SK-N-SH (cell line): ENCODE data around the gene SCYL1. TPM values are rescaled to one million over a fixed set of nuclear protein-coding genes. Genes with fewer than 3 reads are reported as not detected.

Source experiments
- CTCF ChIA-PET: fragments of 300-600, 350-600 bp; formaldehyde crosslinking; extraction: SDS; loops from one replicate; lab custom pipeline; 2021; lab: Yijun Ruan, JAX
- POLR2A ChIA-PET: fragments of 350-600 bp; sonication (Branson Sonifier 250); formaldehyde crosslinking; extraction: SDS; loops from one replicate; lab custom pipeline; 2020; ENCODE audit warnings: antibody characterized with exemption, inconsistent platforms; lab: Yijun Ruan, JAX
- DNase-seq: peaks from one replicate; pipeline ENCODE4 v3.0.0; 2012
- H2AFZ ChIP-seq: fragments of 200-600 bp; sonication (generic); 2 replicates; pipeline ENCODE4 v1.8.1; 2016; ENCODE audit warnings: antibody characterized with exemption, mild to moderate bottlenecking, low read depth
- H3F3A ChIP-seq: fragments of 200-600 bp; sonication (generic); replicated peaks from 2 replicates; pipeline ENCODE3; 2016; ENCODE audit warnings: antibody characterized with exemption, mild to moderate bottlenecking; ENCODE audit not compliant: insufficient read depth
- H3K27ac ChIP-seq, 2 experiments: fragments of 200-500 bp in 1 of 2; fragments of 200-600 bp in 1 of 2; sonication (Bioruptor generic) in 1 of 2; sonication (generic), shearing (Covaris generic) in 1 of 2; 2 replicates each; pipeline versions ENCODE4 v1.5.1 to v1.6.1; 2014 to 2016; ENCODE audit warnings: low read depth in 2 of 2, inconsistent platforms in 1 of 2, low read length in 1 of 2, mild to moderate bottlenecking in 1 of 2, mixed read lengths in 1 of 2
- H3K27me3 ChIP-seq: fragments of 200-600 bp; sonication (generic), shearing (Covaris generic); 2 replicates; pipeline ENCODE4 v1.6.1; 2016; ENCODE audit warnings: mixed run types; ENCODE audit not compliant: insufficient read depth
- H3K36me3 ChIP-seq, 2 experiments: fragments of 200-500 bp in 1 of 2; fragments of 200-600 bp in 1 of 2; sonication (Bioruptor generic) in 1 of 2; sonication (generic) in 1 of 2; replicated peaks in 1 of 2; 2 replicates each; pipeline versions ENCODE3 to v1.5.1; 2014 to 2016; ENCODE audit warnings: low read length in 1 of 2, mild to moderate bottlenecking in 1 of 2; ENCODE audit not compliant: insufficient read depth in 2 of 2, control insufficient read depth in 1 of 2
- H3K4me1 ChIP-seq, 2 experiments: fragments of 200-500 bp in 1 of 2; fragments of 200-600 bp in 1 of 2; sonication (Bioruptor generic) in 1 of 2; sonication (generic), shearing (Covaris generic) in 1 of 2; 2 replicates each; pipeline versions ENCODE4 v1.5.1 to v1.6.1; 2014 to 2016; ENCODE audit warnings: low read depth in 1 of 2, low read length in 1 of 2, mixed run types in 1 of 2; ENCODE audit not compliant: insufficient read depth in 2 of 2, control insufficient read depth in 1 of 2
- H3K4me2 ChIP-seq: fragments of 200-600 bp; sonication (generic), shearing (Covaris generic); 2 replicates; pipeline ENCODE4 v1.6.1; 2017; ENCODE audit warnings: mixed run types
- H3K4me3 ChIP-seq, 2 experiments: fragments of 200-500 bp in 1 of 2; fragments of 200-600 bp in 1 of 2; sonication (Bioruptor generic) in 1 of 2; sonication (generic), shearing (Covaris generic) in 1 of 2; 2 replicates each; pipeline versions ENCODE4 v1.5.1 to v1.8.1; 2014 to 2016; ENCODE audit warnings: low read depth in 2 of 2, inconsistent platforms in 1 of 2, low read length in 1 of 2, mild to moderate bottlenecking in 1 of 2, mixed read lengths in 1 of 2, moderate library complexity in 1 of 2
- H3K79me2 ChIP-seq: fragments of 200-600 bp; sonication (generic); 2 replicates; pipeline ENCODE4 v1.8.1; 2017; ENCODE audit warnings: mild to moderate bottlenecking; ENCODE audit not compliant: insufficient read depth
- H3K9ac ChIP-seq: fragments of 200-600 bp; sonication (generic); 2 replicates; pipeline ENCODE4 v1.6.1; 2017; ENCODE audit warnings: mixed run types
- H3K9me2 ChIP-seq: fragments of 200-600 bp; sonication (generic); 2 replicates; pipeline ENCODE4 v1.6.1; 2017; ENCODE audit warnings: mixed run types
- H3K9me3 ChIP-seq: fragments of 200-600 bp; sonication (generic); 2 replicates; pipeline ENCODE4 v1.6.1; 2017; ENCODE audit warnings: mixed run types, mild to moderate bottlenecking, moderate library complexity
- H4K20me1 ChIP-seq: fragments of 200-600 bp; sonication (generic); 2 replicates; pipeline ENCODE4 v1.6.1; 2017; ENCODE audit warnings: mild to moderate bottlenecking, mixed run types; ENCODE audit not compliant: insufficient read depth
- CHD2 ChIP-seq: fragments of 150-350 bp; IDR thresholded peaks from 2 replicates; pipeline ENCODE4 v1.6.1; 2018; ENCODE audit warnings: low read length; ENCODE audit not compliant: partially characterized antibody
- EP300 ChIP-seq, 2 experiments: IDR thresholded peaks; 2 replicates each; pipeline versions ENCODE4 v1.4.0 to v1.6.1; 2012; ENCODE audit warnings: borderline replicate concordance in 1 of 2, low read depth in 1 of 2, low read length in 1 of 2
- FOXJ3 ChIP-seq: sonication (generic); formaldehyde crosslinking; IDR thresholded peaks from 2 replicates; pipeline ENCODE4 v1.5.1; 2020; ENCODE audit warnings: mild to moderate bottlenecking, missing genetic modification reagents
- FOXM1 ChIP-seq: IDR thresholded peaks from 2 replicates; pipeline ENCODE4 v1.4.0; 2012; ENCODE audit warnings: low read depth, mild to moderate bottlenecking
- GABPA ChIP-seq: IDR thresholded peaks from 2 replicates; pipeline ENCODE4 v1.4.0; 2012; ENCODE audit warnings: low read depth, mild to moderate bottlenecking
- GATA2 ChIP-seq: sonication (generic); formaldehyde crosslinking; IDR thresholded peaks from 2 replicates; pipeline ENCODE4 v1.5.0; 2020; ENCODE audit warnings: mild to moderate bottlenecking, missing genetic modification reagents
- IRF3 ChIP-seq: fragments of 150-350 bp; IDR thresholded peaks from 2 replicates; pipeline ENCODE4 v1.6.1; 2016; ENCODE audit warnings: mild to moderate bottlenecking, low read depth, low read length
- JUND ChIP-seq: IDR thresholded peaks from 2 replicates; pipeline ENCODE4 v1.4.0; 2012
- MEF2A ChIP-seq: IDR thresholded peaks from 2 replicates; pipeline ENCODE4 v1.4.0; 2012; ENCODE audit warnings: low read depth, borderline replicate concordance
- NFIC ChIP-seq: IDR thresholded peaks from 2 replicates; pipeline ENCODE4 v1.4.0; 2012; ENCODE audit warnings: borderline replicate concordance
- PBX3 ChIP-seq: IDR thresholded peaks from 2 replicates; pipeline ENCODE4; 2012
- POLR2AphosphoS5 ChIP-seq: IDR thresholded peaks from 2 replicates; pipeline ENCODE4 v1.6.1; 2012; ENCODE audit warnings: low read depth, low read length
- RCOR1 ChIP-seq: fragments of 150-350 bp; IDR thresholded peaks from 2 replicates; pipeline ENCODE4 v1.6.1; 2017; ENCODE audit warnings: antibody characterized with exemption, low read length
- RFX5 ChIP-seq: IDR thresholded peaks from 2 replicates; pipeline ENCODE4 v1.6.1; 2012; ENCODE audit warnings: mild to moderate bottlenecking, improper control_type of control experiment, low read length
- RXRA ChIP-seq: IDR thresholded peaks from 2 replicates; pipeline ENCODE4 v1.4.0; 2012; ENCODE audit warnings: low read depth, mild to moderate bottlenecking, borderline replicate concordance
- TCF12 ChIP-seq: IDR thresholded peaks from 2 replicates; pipeline ENCODE4 v1.4.0; 2012
- TEAD4 ChIP-seq: IDR thresholded peaks from 2 replicates; pipeline ENCODE4 v1.4.0; 2012; ENCODE audit warnings: mild to moderate bottlenecking, borderline replicate concordance; ENCODE audit not compliant: insufficient read depth
- USF2 ChIP-seq: fragments of 150-350 bp; IDR thresholded peaks from 2 replicates; pipeline ENCODE4 v1.6.1; 2017; ENCODE audit warnings: antibody characterized with exemption, low read length, low read depth, borderline replicate concordance
- YY1 ChIP-seq: IDR thresholded peaks from 2 replicates; pipeline ENCODE4 v1.4.0; 2012; ENCODE audit warnings: low read depth, mild to moderate bottlenecking
- ZBTB33 ChIP-seq: IDR thresholded peaks from 2 replicates; pipeline ENCODE4 v1.4.0; 2012; ENCODE audit warnings: low read depth, borderline replicate concordance
- WGBS: methylation state at CpG from one replicate; pipeline ENCODE4 v1.1.6; 2017; ENCODE audit warnings: low lambda C conversion rate; 5-methylcytosine and 5-hydroxymethylcytosine counted together
- polyA plus RNA-seq, 3 experiments: library from polyadenylated mRNA; depleted of rRNA; stranded (reverse); fragments of >200 nt; gene quantifications; 2 replicates each; pipeline ENCODE4 v1.2.3, GENCODE V29; 2012

SCYL1 gene
- polyA plus RNA-seq, 1 of the 3 experiments (the other 2 are of a cell fraction), result 79.9 TPM

- 93% methylated on average over 4 of the region's 4 CpGs for WGBS
Measured at GRCh38 chr11:65554842-65555430, 30.1 kb downstream of the SCYL1 start.

More at GRCh38 chr11:65554842-65555430, 30.1 kb downstream of the SCYL1 start:
- Histone ChIP-seq H3K27me3 (no peaks in the 10 kb centered on the region), H3K4me2 (peak overlapping the region; percentile 93), H3K36me3 (peaks cover 18 to 27% of the 10 kb centered on the region in 2 experiments), H3K4me1 (peaks cover 31 to 48% of the 10 kb centered on the region in 2 experiments), H3K79me2 (peaks cover 53% of the 10 kb centered on the region), H3K9me3 (no peaks in the 10 kb centered on the region), H2AFZ (no peak overlapping the region), H4K20me1 (peaks cover 21% of the 10 kb centered on the region), H3K9ac (peak overlapping the region; percentile 4; the same call in 1 of the 2 replicates), H3K9me2 (no peaks in the 10 kb centered on the region), H3K4me3 (no peak overlapping the region), H3K27ac (peak overlapping the region; percentile 4 to 97; a peak in 3 of 4 replicates), H3F3A (peaks cover 21% of the 10 kb centered on the region)
- no peak for DNase-seq
- TF ChIP-seq CHD2 (no peak), FOXJ3 (CRISPR knock-in tag) (no peak), USF2 (no peak), RXRA (no peak), ZBTB33 (no peak), YY1 (no peak), RFX5 (no peak), TCF12 (no peak), GATA2 (CRISPR knock-in tag) (no peak), GABPA (no peak), MEF2A (no peak), IRF3 (no peak), RCOR1 (no peak), FOXM1 (no peak), PBX3 (no peak), POLR2AphosphoS5 (no peak), EP300 (IDR thresholded peaks at IDR 0.05; ENCODE audit: borderline replicate concordance in 1 of 2, low read depth in 1 of 2, low read length in 1 of 2) (no peak), TEAD4 (no peak), NFIC (no peak), JUND (no peak)
- ChIA-PET CTCF (interaction anchor here (1.6 to 3.5 kb wide), 2 partner anchors 12 to 18 kb away, joined by 10 to 53 read pairs; partner anchors contain the start of gene FAM89B), POLR2A (interaction anchor here (1.0 kb wide), 1 partner anchor 18 kb away, joined by 3 read pairs; the partner anchor contains the start of gene FAM89B)
